ENCODE results near the gene SVEP1.
"Not testable (repeated sequence)": the region's sequence is repeated elsewhere in the genome, so short reads cannot be mapped to it uniquely, and the experiment has no call there.

The SVEP1 gene

DNA sequence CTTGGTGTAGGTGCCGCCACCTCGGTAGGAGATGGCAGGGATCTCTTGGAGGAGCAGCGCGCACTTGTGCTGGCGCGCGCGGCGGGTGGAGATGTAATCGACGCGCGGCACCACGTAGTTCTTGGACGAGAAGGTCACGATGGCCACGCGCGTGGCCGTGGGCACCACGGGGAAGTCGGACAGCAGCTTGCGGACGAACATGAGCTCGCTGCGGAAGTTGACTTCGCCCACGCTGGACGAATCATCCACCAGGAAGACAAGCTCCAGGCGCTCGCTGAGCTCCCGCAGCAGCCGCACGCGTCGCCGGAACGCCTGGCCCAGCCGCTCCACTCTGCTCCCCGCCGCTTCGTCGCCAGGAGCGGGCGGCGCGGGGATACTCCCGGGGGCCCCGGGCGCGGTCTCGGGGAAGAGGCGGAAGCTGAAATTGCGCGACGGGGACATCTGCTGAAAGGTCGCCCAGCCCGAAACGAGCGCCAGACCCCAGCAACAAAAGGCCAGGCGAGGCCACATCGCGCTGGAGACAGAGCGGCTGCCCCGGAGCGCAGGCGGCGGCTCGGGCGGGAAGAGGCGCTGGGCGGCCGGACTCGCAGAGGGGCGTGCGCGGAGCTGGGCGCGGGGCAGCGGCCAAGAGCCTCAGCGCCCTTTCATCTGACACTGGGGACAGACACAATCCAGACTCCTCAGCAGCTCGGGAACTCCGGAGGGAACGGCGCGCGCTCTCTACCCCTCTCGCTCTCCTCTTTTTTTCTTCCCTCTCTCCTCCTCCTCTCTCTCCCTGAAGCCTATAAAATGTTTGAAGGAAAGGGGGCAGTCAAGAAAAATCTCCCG is at the start of gene SVEP1:
Gene SVEP1, minus strand, starts transcription at position 708 of the 828 bp plus-strand sequence. Its CDS starts 198 bp downstream, at position 510.
- no peak for DNase-seq

DNA sequence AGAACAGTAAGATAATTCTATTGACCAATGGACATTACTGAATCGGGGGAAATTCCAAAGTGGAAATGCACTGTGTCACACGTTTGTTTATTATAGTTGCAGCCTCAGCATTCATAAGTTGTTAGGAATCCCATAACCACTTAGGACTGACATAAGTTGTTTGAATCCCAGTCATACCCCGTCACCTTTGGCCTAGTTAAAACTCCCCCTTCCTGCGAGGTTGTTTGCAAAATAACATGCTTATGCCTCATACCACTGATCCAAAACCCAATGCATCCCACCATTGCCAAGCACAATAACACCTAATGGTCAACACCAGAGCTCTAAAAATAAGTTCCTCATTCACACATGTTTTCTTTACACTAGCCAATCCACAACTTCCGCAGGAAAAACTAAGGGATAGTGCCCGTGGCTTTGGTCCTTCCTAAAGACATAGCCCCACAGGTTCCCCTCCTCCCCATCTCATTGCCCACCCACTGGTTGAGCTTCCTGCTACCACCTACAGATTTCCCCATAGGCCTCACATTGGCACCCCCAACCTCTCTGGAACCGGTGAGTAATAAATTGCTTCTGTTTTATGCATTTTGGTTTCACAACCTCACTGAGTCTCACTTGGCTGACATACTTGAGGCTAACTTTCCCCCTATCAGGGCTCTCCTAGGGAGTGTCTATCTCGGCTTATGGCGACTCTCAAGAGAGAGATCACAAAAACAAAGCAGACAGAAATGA is 46.7 kb upstream of the SVEP1 start:
- DNase-seq: no peak

DNA sequence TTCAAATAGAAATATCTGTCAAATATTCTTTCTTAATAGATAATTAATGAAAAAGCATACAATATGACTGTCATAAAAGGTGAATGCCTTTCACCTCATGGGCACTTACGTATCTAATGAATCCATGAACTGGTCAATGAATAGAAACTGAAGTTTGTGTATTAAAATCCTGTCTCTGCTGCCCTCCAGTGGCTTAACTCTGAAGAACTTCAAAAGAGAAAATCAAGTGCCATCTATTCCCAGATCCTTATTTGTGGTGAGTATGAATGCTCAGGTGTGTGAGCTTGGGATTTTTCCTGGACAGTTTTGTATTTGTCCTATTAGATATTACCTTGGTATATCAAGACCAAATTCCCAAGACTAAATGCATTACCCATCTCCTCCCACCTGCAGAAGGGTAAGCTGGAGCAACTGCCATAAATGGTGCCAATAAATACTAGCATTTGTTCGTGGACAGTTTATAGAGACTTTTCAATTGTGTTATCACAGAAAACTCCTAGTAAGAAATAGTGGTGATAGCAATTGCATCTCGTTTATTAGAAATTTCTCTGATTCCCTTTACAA is 44.0 kb upstream of the SVEP1 start:
- DNase-seq: no peak

DNA sequence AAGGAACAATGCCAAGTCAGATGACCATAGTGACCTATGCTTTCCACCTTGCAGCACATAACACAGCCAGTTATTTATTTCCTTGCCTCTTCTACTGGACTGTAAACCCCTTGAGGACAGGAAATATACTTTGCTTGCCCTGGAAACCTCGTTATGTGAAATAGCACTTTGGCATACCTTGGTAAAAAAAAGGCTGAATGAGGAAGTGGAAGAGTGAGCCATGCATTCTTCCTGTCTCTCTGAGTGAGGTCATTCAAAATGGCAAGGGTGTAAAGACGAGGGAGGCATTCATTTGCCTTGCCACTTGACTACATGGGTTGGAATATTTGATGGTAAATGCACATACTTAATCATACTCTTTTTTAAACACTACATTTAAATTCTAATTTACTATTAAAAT is 42.8 kb upstream of the SVEP1 start:
- DNase-seq: no peak

DNA sequence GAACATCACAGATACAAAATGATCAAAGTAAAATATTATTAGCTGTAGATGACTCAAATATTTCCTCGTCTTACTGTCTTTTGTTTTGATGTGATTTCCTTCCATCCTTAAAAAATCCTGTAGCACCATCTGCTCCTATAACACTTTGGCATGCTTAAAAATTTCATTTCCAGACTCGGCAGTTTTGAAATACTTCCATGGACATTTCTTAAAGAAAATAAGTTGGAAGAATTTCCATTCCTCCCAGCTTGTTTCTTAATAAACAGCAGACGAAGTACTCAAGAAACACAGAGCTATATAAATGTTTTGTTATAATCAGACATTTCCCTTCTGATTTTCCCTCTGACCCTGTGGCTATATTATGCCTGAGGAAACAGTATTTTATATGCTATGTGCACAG is 41.2 kb upstream of the SVEP1 start:
- no peak for DNase-seq

DNA sequence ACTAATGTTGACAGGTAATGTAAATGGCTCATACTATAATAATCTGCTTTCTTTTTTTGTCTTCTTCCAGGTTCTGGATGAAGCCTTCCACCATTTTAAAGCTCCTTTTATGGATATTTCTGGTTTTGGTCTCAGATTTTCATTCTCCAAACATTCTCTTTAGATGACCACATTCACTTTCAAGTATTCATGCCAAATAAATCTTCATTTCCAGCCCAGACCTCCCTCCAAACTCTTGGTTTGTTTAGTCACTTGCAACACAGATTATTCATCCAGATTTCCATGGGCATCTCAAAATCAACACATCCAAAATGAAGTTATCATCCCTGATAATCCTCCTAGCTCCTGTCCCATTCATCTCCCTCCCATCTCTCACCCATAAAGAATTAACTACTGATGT is 40.3 kb upstream of the SVEP1 start:
- DNase-seq: no peak

DNA sequence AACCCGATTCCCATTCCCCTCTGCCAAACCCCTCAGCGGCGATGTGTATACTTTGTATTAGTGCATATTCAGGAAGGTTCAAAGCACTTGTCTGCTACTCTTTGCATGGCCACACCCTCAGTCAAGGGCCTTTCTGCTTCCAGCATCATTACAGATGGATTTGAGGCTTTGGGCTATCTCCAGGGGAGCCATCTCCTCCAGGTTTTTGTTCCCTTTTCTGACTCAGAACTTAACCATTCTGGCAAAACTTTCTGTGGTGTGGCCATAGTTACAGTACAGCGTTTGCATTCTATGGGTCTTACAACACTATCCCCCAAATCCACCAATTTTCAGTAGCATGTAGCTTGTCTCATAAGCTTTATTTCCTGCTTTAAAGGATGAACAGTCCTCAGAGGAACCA is 36.0 kb upstream of the SVEP1 start:
- no peak for DNase-seq

DNA sequence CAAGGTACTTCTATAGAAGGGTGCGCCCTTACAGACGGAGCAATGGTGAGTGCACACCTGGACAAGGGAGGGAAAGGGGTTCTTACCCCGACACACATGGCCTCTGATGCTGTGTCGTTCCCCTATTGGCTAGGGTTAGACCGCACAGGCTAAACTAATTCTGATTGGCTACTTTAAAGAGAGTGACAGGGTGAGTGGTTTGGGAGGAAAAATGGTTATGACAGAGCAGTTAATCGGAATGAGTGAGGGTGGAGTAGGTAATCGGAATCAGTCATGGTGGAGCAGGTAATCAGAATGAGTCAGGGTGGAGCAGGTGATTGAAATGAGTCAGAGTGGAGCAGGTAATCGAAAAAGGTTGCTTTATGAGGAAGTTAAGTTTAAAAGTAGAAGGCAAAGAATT is 35.0 kb upstream of the SVEP1 start:
- not testable (repeated sequence) for DNase-seq

DNA sequence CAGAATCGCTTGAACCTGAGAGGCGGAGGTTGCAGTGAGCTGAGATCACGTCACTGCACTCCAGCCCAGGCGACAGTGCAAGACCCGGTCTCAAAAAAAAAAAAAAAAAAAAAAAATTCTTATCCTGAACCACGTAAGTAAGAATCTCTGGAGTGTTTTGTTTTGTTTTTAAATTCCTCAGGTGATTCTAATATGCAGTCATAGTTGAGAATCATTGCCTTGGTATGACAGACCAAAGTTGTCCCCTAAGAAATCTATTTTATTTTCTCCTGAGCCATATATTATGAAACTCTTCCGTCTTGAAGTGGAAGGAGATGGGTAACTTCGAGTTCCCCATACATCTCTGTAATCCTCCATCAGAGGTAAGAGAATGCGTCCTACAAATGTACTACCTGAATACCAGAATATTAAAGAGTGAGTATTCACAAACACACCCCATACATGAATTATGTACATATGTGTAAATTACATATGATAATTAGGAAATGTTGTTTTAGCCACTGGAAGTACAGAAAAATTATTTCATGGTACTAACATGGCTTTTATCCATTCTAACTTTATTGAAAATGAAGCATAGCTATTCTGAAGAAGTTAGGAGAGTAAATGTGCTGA is 26.7 kb upstream of the SVEP1 start:
- no peak for DNase-seq

DNA sequence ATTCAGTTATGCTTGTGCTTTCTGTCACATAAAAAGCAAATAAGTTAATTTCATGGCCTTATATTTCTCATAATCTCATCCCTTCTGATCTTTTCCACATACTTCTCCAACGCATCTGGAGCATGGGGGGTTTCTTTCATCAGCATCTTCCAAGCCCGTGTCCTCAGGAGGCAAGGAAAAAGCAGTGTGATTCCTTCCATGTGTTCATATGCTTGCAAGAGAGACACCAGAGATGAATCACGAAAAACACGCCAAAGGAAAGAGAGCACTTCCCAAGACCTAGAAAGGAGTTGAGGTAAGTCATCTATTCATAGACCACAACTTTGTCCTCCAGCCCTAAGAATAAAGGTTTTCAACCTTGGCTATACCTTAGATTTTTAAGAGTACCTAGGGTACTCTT is 26.0 kb upstream of the SVEP1 start:
- no peak for DNase-seq

DNA sequence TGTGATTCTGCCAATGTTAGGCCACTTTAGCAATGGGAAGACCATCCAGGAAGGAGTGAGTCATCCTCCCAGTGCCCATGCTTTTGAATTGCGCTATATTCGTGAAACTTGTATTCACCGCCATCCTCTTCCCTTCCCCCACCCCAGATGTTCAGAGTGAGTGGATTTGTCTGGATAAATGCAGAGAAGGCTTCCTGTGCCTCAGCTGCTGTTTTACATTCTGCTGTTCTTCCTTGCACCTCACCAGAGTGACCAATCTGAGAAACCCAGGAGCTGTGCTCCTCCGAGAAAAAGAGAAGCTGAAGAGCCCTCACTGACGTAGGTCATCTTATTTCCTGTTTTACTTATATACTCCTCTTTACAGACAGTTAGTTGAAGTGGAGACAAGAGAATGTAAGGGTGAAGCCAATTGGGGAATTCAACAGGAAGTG is 24.6 kb upstream of the SVEP1 start:
- no peak for DNase-seq

DNA sequence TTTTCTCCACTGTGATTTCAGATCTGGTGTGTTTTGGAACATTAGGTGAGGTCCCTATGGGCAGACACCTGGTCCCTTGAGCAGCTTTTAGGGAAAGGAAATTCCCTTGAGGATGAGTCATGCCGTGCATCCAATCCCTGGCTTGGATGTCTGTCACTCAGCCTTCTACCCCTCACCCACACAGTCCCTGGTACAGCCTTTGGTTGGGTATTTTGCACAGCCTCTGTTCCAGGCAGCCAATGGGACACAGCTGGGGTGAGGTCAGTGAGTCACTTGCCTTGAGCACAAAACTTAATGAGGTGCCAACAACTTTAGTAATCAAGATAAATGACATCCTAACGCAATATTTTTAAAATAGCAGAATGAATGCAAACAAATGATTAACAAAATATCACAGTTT is 22.7 kb upstream of the SVEP1 start:
- no peak for DNase-seq

DNA sequence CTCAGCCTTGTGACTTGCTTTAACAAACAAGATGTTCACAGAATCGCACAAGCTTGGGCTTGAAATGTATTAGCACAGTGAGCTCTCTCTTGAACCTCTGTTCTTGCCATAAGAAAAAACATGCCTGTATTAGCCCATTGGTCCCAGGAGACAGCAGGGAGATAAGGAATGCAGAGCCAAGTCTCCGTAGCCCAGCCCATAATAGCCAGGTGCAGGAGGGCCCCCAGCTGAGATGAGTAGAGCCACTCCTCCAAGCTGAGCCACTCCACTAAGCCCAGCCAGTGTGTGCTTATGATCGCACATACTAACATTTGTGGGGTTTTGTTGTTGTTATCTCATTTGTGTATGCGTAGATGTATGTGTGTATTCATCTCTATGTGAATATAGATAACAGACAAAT is 21.6 kb upstream of the SVEP1 start:
- DNase-seq: no peak

DNA sequence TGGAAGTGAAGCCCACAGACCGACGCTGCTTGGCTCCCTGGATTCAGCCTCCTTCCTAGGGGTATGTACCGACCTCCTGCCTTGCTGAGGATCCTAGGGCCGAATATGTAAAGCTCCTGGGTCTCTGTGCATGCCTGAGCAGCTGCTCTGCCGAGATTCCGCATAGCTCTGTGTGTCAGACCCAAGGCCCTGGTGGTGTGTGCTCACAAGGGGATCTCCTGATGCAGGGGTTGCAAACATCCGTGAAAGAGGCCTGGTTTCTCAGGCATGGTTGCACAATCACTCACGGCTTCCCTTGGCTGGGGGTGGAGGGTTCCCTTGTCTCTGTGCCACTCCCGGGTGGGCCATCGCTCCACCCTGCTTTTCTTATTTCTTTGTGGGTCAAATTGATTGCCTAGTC is 19.9 kb upstream of the SVEP1 start:
- no peak for DNase-seq

DNA sequence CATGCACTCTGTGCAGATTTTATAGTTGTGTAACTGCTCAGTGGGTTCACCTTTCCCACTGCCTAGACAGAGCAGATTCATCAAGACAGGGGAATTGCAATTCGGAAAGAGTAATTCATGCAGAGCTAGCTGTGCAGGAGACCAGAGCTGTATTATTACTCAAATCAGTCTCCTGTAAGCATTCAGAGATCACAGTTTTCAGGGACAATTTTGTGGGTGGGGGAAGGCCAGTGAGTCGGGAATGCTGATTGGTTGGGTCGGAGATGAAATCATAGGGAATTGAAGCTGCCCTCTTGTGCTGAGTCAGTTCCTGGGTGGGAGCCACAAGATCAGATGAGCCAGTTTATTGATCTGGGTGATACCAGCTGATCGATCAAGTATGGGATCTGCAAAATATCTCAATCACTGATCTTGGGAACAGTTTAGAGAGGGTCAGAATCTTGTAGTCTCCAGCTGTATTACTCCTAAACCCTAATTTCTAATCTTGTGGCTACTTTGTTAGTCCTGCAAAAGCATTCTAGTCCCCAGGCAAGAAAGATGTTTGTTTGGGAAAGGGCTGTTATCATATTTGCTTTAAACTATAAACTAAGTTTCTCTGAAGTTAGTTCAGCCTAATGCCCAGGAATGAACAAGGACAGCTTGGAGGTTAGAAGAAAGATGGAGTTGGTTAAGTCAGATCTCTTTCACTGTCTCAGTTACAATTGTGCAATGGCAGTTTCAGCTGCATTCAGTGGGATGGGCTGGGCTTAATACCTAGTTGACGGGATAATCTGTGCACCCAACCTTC is 12.7 kb upstream of the SVEP1 start:
- DNase-seq: no peak

DNA sequence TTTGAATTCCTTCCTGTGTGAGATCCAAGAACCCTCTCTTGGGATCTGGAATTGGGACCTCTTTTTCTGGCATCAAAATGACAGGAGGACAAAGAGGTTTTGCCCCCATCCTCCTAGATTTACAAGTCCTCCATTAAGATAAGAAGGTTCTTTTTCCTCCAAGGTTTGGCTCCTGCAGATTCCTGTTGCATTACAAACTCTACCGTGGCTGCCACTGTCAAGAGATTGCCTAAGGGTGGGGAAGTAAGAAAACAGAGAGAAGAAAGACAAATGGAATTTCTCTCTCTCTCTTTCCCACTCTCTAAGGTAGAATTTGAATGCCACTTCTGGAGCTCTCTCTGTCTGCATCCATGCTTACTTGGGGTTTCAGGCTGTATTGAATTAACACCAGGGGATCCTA is 12.0 kb upstream of the SVEP1 start:
- no peak for DNase-seq

DNA sequence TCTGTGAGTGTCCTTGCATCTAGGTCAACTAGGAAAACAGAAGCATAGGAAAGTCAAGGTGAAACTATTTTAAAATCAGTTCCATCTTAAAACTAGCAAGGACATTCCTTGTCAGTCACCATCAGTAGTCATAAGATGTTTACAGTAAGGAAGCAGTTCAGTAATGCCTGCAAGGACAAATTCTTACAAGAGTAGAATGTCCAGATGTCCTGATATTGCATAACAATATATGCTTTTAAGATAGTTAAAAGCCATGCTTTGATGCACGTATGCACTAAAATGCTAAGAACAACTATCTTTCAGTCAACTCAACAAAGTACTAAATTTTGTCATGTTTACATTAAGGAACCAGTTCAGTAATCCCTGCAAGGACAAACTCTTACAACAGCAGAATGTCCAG is 11.3 kb upstream of the SVEP1 start:
- no peak for DNase-seq

DNA sequence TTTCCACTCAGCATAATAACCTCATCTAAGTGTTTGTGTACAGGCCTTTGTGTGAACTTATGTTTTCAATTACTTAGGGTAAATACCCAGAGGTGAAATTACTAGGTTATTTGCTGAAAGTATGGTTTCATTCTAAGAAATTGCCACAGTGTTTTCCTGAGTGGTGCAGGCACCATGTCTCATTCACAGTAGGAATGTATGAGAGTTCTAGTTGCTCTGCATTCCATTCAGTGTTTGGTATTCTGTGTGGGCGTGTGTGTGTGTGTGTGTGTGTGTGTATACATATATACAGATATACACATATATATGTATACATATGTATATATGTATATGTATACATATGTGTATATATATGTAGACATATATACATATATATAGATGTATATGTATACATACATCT is 8.8 kb upstream of the SVEP1 start:
- DNase-seq: no peak

DNA sequence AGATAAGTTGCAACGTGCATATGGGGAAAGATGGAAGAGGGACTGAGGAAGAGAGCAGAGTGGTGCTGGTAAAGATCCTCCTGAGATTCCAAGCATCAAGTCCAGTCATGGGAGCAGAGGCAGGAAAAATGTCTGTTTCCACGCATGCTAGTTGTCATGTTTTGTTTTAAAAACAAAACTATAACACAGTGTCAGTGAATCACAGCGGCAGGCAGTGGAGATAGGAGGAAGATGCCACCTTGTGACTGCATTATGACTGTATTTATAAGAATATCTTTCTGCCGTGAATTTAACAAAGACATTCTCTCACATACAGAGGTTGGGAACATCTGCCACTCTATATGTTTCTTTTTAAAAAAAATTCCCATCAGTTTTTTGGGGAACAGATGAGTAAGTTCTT is 3.7 kb upstream of the SVEP1 start:
- no peak for DNase-seq

DNA sequence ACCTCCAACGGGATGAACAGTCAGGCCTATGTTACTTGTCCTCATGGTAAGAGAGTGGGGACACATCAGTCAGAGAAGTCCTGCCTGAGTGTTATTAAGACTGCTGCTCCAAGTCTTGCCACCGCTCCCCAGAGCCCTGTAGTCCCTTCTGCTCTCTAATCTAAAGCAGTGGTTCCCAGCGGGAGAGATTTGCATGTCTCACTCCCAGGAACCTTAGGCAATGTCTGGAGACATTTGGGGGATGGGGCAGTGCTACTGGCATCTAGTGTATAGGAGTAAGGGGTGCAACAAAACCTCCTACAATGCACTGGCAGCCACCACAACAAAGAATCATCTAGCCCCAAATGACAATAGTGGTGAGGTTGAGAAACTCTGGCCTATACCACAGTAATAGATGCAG is 2.6 kb upstream of the SVEP1 start:
- DNase-seq: no peak

DNA sequence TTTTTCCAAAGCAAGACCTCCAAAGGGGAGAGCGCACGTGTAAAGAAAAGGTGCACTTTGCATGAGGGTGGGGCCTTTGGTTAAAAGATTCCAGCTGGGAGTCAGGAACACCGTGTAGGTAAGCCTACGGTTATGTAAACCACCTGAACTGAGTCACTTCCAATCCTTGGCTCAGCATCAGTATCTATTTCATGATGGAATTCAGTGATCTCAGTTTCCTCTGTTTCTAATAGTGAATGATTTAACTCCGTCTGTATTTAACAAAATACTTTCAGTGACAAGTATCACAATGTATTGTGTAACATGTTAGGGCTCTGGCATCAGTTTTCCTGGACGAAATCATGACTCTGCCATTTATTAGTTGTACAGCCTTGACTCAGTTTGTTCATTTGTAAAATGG is 1.3 kb upstream of the SVEP1 start:
- DNase-seq: no peak

DNA sequence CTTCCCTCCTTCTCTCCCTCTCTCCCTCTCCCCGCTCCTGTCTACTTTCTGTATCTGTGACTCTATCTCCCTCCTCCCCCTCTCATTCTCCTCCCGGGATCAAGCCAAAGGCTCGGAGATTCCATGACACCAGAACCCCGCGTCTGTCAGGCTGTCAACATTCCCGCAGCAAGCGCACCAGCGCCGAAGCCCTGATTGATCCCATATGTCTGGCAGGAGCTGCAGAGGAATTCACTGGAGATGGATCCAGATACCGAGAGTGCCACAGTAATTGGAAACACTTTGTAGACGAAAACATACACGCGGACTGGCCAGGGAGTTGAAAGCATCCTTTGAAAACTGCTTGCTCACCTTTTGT is 300 bp upstream of the SVEP1 start:
- no peak for DNase-seq

DNA sequence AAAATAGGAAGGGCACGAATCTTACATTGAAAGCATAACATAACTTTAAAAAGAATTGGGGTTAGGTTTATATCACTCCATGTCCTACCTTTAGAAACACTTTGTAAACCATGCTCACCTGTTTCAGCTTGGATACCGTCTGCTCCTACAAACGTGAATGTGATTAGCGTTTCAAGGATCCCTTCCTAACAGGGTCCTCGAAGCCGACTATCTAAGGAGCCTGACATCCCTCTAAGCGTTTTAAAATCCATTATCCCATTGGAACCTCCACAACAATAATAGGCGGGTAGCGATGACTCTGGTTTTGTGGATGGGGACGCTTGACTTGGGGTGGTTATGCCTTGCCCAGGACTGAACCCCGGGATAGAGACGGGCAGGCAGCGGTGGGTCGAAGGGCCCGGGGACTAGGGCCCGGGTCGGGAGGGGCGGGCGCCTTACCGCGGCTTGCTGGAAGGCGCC is 937 bp downstream of the SVEP1 start:
- no peak for DNase-seq
